K562 (cell line): Measurements from ENCODE around the gene KLHL22. TPM values are rescaled to one million over a fixed set of nuclear protein-coding genes. Genes with fewer than 3 reads are reported as not detected.

Experiments used
- ARID4B ChIP-seq: sonication (generic); formaldehyde crosslinking; IDR thresholded peaks from 2 replicates; pipeline ENCODE4 v1.8.0; 2022; ENCODE audit warnings: mild to moderate bottlenecking, missing genetic modification reagents
- KDM5B ChIP-seq: fragments of 200-600 bp; sonication (generic); IDR thresholded peaks from 2 replicates; pipeline ENCODE4 v1.6.1; 2012; ENCODE audit warnings: low read depth, mild to moderate bottlenecking, moderate library complexity, low read length, control low read depth, inconsistent platforms; ENCODE audit not compliant: insufficient replicate concordance
- MAZ ChIP-seq, 2 experiments: fragments of 450-650 bp in 1 of 2; sonication (generic) in 1 of 2; formaldehyde crosslinking; IDR thresholded peaks in 1 of 2; conservative IDR thresholded peaks in 1 of 2; 2 replicates each; pipeline versions ENCODE4 v1.4.0 to v1.5.0; 2020; ENCODE audit warnings: mild to moderate bottlenecking in 1 of 2, missing genetic modification reagents in 1 of 2
- POU5F1 ChIP-seq: fragments of 150-350 bp; IDR thresholded peaks from 2 replicates; pipeline ENCODE4 v1.6.1; 2014; ENCODE audit warnings: borderline replicate concordance, low read length, low read depth, mild to moderate bottlenecking; ENCODE audit not compliant: partially characterized antibody
- ZBTB40 ChIP-seq, 2 experiments: fragments of 450-650 bp in 1 of 2; sonication (generic) in 1 of 2; formaldehyde crosslinking in 1 of 2; IDR thresholded peaks; 2 replicates each; pipeline versions ENCODE4 v1.7.1 to v1.9.0; 2016 to 2022; ENCODE audit warnings: inconsistent platforms in 1 of 2, mild to moderate bottlenecking in 1 of 2, missing genetic modification reagents in 1 of 2
- ZBTB9 ChIP-seq: fragments of 450-650 bp; formaldehyde crosslinking; IDR thresholded peaks from 2 replicates; pipeline ENCODE4 v1.4.0; 2020; ENCODE audit warnings: mild to moderate bottlenecking, moderate library complexity
- ZFX ChIP-seq: sonication (generic); formaldehyde crosslinking; IDR thresholded peaks from 2 replicates; pipeline ENCODE4 v1.8.0; 2022; ENCODE audit warnings: mild to moderate bottlenecking, missing genetic modification reagents, moderate library complexity
- ZNF12 ChIP-seq: sonication (generic); formaldehyde crosslinking; IDR thresholded peaks from 2 replicates; pipeline ENCODE4 v1.4.0; 2020; ENCODE audit warnings: mild to moderate bottlenecking, missing genetic modification reagents
- ZNF197 ChIP-seq: fragments of 200-800 bp; sonication (Bioruptor generic); IDR thresholded peaks from 2 replicates; pipeline ENCODE4 v1.6.1; 2016; ENCODE audit warnings: low read depth, missing genetic modification characterization, missing compliant biosample characterization
- ZNF384 ChIP-seq: IDR thresholded peaks from 2 replicates; pipeline ENCODE4 v1.6.1; 2012; ENCODE audit warnings: low read depth, low read length, improper control_type of control experiment
- polyA plus RNA-seq, 8 experiments: library from polyadenylated mRNA; depleted of rRNA in 4 of 8; stranded (reverse) in 5 of 8; unstranded in 3 of 8; fragments of >200 nt; fragmentation: Nextera tagmentation in 2 of 8; fragmentation: Illumina TruSeq in 1 of 8; extraction: Ambion mirVana in 2 of 8; extraction: Trizol in 1 of 8; gene quantifications; 2 replicates each; pipeline versions ENCODE4 v1.2.1 to v1.2.3, GENCODE V29; 2011 to 2014; ENCODE audit warnings: inconsistent platforms in 1 of 8, missing spikeins in 1 of 8
- total RNA-seq, 7 experiments: library from RNA; depleted of rRNA in 6 of 7; stranded (reverse); fragments of >200 nt in 6 of 7; fragmentation: Illumina TruSeq in 2 of 7; extraction: Trizol in 2 of 7; gene quantifications; 2 replicates each; pipeline versions ENCODE4 v1.2.1 to v1.2.3, GENCODE V29; 2011 to 2021; ENCODE audit warnings: low replicate concordance in 1 of 7

KLHL22 gene
- total and polyA plus RNA-seq, 9 of the 15 experiments (the other 6 are each of a cell fraction or from before 2014, with no cell fraction given) = 1.3 to 25.6 (median 15.2) TPM

- TF ChIP-seq ZBTB40 (IDR thresholded peaks at IDR 0.05) (no peak), ZBTB40 (CRISPR knock-in tag; IDR thresholded peaks at IDR 0.05) (no peak), POU5F1 (peak; percentile 9), ZNF197 (CRISPR knock-in tag) (no peak), ZBTB9 (CRISPR knock-in tag) (peak; percentile 69; the same call in 1 of the 2 replicates), ZNF384 (peak; percentile 96), ARID4B (CRISPR knock-in tag) (no peak), KDM5B (no peak), ZFX (no peak), ZNF12 (peak; percentile 86; the same call in 1 of the 2 replicates), MAZ (CRISPR knock-in tag; conservative IDR thresholded peaks at IDR 0.05 in 1 of 2, IDR thresholded peaks at IDR 0.05 in 1 of 2) (peak; percentile 87 to 89)
Measured at GRCh38 chr22:20456064-20456721, 39.4 kb downstream of the KLHL22 start (continued).
